GM21619 (cell line): Measurements from ENCODE around the gene NUAK1.

ENCODE experiments used
- ATAC-seq: cut with Tn5 transposase; IDR thresholded peaks from one replicate; pipeline ENCODE4 v1.9.1; 2021; ENCODE audit not compliant: unreplicated experiment

Gene NUAK1

DNA sequence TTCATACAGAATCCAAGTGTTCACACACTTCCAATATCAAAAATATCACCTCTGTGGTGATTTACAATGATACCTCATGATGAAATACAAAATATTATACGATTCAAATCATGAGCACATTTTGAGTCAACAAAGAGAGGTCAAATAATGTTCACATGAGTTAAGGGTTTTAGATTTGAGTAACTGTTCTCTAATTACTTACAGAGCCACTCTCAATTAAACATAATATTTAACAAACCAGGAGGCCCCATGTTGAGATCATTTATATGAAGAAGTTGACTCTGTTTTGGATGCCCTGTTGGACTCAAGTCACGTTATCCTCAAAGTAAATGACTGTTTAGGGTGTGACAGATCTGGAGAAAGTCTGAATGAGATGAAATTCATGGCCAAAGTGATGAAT is 53.5 kb downstream of the NUAK1 start:
- ATAC-seq: no peak

GRCh38 chr12:106084759-106085158 is 54.0 kb downstream of the NUAK1 start:
- ATAC-seq: no peak

DNA sequence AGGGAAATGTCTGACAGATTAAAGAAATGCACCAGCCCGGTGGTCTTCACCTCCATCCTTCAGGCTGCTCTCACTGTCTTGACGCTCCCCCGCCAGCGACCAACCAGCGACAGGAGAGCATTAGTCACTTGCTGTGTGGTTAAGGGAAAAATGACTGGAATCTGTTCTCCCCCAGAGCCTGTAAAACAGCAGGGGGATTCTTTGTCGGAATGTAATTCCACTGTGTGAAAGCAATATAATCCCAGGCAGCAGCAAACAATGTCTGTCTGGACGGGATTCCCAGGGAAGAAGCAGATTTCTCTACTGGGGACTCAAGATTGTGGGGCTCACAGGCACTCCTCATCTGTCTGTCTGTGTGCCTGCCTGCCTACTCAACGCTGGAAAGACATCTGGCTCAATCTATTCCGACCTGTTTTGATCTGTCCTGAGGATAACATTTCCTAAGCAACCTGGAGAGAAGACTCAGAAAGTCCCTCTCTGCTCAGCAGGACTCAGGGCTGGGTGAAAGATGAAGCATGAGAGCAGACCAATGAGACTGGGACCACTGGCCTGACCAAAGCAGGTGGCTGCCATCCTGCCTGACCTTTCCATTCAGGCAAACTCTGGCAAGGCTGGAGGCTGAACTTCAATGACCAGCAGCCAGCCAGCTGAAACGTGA is 54.6 kb downstream of the NUAK1 start:
- no peak for ATAC-seq

DNA sequence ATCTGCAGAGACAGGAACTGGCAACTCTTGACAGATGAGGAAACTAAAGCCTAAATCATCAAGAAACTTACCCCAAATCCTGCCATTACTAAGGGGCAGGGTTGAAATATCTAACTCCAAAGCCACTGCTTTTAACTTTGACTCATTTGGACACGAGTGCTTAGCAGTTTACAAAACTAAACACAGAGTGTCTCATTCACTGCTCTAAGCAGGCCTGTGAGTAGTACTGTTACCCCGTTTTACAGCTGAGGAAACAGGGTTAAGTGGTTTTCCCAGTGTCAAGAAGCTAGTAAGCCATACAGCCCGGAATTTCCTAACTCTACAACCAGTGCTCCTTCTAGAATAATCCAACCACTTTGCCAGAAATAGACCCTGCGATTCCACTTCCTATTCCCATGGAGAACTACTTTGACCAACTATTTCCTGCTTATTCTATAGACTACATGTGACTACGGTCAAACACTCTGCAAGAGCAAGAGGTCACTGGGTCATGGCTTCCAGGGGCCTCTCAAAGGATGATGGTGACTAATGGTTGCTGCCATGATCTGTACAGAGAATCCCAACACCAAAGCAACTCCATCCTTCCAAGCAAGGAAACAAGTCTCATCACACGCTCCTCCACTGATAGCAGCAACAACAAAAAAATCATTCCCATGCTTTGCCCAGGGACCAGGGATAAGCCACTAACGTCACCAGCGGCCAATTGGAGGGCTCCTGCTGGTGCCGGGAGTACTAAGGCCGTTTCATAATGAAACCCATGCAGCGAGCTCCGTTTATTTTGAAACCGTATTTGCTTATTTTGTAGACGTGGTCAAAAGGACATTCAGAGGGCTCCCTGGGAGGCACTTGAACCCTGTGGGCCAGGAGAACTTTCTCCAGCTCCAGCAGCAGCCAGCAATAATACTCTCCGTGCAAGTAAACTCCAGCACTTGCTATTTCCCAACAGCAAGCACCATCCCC is 56.3 kb downstream of the NUAK1 start:
- no peak for ATAC-seq

- no peak for ATAC-seq
Observed at GRCh38 chr12:106081606-106082005, 57.1 kb downstream of the NUAK1 start.

- no peak for ATAC-seq
Observed at GRCh38 chr12:106080791-106081170, 58.0 kb downstream of the NUAK1 start.

GRCh38 chr12:106080041-106080790 is 58.5 kb downstream of the NUAK1 start:
- no peak for ATAC-seq

GRCh38 chr12:106079148-106079738 is 59.5 kb downstream of the NUAK1 start:
- no peak for ATAC-seq

GRCh38 chr12:106078358-106079010 is 60.3 kb downstream of the NUAK1 start:
- no peak for ATAC-seq

GRCh38 chr12:106074706-106075392 is 63.9 kb downstream of the NUAK1 start:
- no peak for ATAC-seq

GRCh38 chr12:106074361-106074705 is 64.4 kb downstream of the NUAK1 start:
- ATAC-seq: no peak

DNA sequence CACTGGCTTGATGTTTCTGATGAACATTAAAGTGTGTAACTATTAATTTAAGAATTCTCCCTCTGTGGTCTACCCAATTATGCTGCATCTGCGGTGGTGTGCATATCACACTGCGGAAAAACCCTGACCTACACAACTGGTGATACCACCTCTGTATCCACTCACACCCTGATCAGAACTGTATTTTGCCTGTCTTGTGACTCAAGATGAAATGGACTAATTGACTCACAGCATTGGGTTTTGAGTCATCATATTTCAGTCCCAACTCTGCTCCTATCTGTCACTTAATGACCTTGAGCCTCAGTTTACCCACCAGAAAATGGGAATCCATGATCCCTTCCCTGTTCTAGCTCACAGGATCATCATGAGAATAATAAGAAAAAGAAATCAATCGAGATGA is 65.6 kb downstream of the NUAK1 start:
- ATAC-seq: no peak

DNA sequence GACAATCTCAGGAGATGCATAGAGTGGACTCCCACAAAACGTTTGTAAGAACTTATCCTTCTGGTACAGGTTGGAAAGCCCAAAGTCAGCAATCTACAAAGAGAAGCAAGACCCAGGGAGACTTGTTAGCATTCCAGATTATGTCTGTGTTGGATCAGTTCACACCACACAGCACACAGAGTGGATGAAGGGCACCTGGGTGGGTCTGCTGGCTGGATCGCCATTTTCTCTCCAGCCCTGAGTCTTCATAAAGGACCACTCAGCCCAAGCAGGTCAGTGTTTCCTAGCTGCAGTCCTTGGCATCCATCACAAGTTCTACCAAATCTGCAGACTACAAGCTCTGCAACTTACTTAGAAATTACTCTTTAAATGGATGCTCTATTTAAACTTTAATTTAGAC is 66.0 kb downstream of the NUAK1 start:
- ATAC-seq: no peak

- ATAC-seq: no peak
Observed at GRCh38 chr12:106071686-106072085, 67.1 kb downstream of the NUAK1 start.

GRCh38 chr12:106070611-106071010 is 68.1 kb downstream of the NUAK1 start:
- ATAC-seq: no peak

DNA sequence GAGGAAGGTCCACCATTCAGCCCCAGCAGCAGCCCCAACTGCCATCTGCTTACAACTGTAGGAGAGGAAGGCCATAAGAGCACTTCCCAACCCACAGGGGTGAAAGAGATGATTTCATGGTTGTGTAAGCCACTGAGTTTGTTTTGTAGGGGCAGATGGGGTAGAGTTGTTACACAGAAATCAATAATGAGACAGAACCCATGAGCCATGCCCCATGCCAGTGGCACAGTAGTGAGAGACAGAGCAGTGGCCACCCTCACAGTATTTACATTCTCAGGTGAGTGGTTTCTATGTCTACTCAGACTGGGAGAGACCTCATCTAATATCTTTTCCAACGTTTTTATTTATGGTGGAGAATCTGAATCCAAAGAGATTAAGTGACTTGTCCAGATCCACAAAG is 68.6 kb downstream of the NUAK1 start:
- ATAC-seq: no peak

DNA sequence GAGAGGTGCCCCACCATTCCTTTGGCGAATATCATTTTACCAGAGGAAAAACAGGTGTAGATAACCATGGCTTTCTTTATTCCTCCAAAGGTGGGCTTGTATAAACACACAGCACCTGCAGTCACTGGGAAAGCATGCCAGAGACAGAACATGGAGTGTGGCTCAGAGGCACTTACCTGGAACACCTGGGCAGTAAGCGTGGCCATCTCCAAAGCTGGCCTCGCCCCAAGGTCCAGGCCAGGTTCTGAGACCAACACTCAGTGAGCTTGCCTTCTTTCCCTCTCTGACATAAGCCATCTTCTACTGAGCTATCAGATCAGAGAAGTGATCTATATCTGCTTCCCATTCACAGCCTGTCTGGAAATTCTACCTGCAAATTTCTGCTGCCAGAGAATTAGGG is 70.5 kb downstream of the NUAK1 start:
- no peak for ATAC-seq

- ATAC-seq: no peak
Observed at GRCh38 chr12:106067606-106068205, 71.0 kb downstream of the NUAK1 start.

GRCh38 chr12:106066726-106067325 is 71.9 kb downstream of the NUAK1 start:
- ATAC-seq: no peak
